ENCODE data around the gene TMCO4.

TMCO4 gene

GRCh38 chr1:19768353-19769210 lies 31.1 kb downstream of the TMCO4 start:
- no peak for TF ChIP-seq CTCF (IDR thresholded peaks at IDR 0.05; ENCODE audit: insufficient read depth, missing control alignments)
- no peak for FAIRE-seq
- DNase-seq (ENCODE audit: insufficient read length, low spot score), result no peak

- no peak for FAIRE-seq
- DNase-seq (ENCODE audit: insufficient read length, low spot score), result no peak
- no peak for TF ChIP-seq CTCF (IDR thresholded peaks at IDR 0.05; ENCODE audit: insufficient read depth, missing control alignments)
Observed at GRCh38 chr1:19765623-19766022, 34.1 kb downstream of the TMCO4 start.

GRCh38 chr1:19764848-19765247 lies 34.9 kb downstream of the TMCO4 start:
- no peak for FAIRE-seq
- no peak for TF ChIP-seq CTCF (IDR thresholded peaks at IDR 0.05; ENCODE audit: insufficient read depth, missing control alignments)
- DNase-seq (ENCODE audit: insufficient read length, low spot score), result no peak

- no peak for DNase-seq (ENCODE audit: insufficient read length, low spot score)
- TF ChIP-seq CTCF (IDR thresholded peaks at IDR 0.05; ENCODE audit: insufficient read depth, missing control alignments), result peak; percentile 61
- FAIRE-seq, result no peak
Observed at GRCh38 chr1:19762175-19762779, 37.4 kb downstream of the TMCO4 start.

- FAIRE-seq, result no peak
- no peak for DNase-seq (ENCODE audit: insufficient read length, low spot score)
Observed at GRCh38 chr1:19759740-19760089, 40.0 kb downstream of the TMCO4 start.

GRCh38 chr1:19758227-19758830 lies 41.4 kb downstream of the TMCO4 start:
- TF ChIP-seq CTCF (IDR thresholded peaks at IDR 0.05; ENCODE audit: insufficient read depth, missing control alignments), result no peak
- DNase-seq (ENCODE audit: insufficient read length, low spot score), result no peak
- FAIRE-seq, result no peak

More at GRCh38 chr1:19759740-19760089, 40.0 kb downstream of the TMCO4 start:
- no peak for TF ChIP-seq CTCF (IDR thresholded peaks at IDR 0.05; ENCODE audit: insufficient read depth, missing control alignments)

All from D721Med (cell line).